NB4 (cell line): Measurements from ENCODE around the gene GALNT18.

Experiments used
- POLR2A ChIP-seq: IDR thresholded peaks from 2 replicates; pipeline ENCODE4 v1.6.1; 2011; ENCODE audit warnings: mild to moderate bottlenecking; ENCODE audit not compliant: insufficient read length; ENCODE audit errors: extremely low read depth
- TF ChIP-seq, protein P1 (sequence below): IDR thresholded peaks from 2 replicates; pipeline ENCODE4 v1.6.1; 2011; ENCODE audit warnings: low read depth, low read length
- TF ChIP-seq, protein P2 (sequence below): IDR thresholded peaks from one replicate; pipeline ENCODE4 v1.5.1; 2012; ENCODE audit warnings: low read depth, low read length

DNA sequence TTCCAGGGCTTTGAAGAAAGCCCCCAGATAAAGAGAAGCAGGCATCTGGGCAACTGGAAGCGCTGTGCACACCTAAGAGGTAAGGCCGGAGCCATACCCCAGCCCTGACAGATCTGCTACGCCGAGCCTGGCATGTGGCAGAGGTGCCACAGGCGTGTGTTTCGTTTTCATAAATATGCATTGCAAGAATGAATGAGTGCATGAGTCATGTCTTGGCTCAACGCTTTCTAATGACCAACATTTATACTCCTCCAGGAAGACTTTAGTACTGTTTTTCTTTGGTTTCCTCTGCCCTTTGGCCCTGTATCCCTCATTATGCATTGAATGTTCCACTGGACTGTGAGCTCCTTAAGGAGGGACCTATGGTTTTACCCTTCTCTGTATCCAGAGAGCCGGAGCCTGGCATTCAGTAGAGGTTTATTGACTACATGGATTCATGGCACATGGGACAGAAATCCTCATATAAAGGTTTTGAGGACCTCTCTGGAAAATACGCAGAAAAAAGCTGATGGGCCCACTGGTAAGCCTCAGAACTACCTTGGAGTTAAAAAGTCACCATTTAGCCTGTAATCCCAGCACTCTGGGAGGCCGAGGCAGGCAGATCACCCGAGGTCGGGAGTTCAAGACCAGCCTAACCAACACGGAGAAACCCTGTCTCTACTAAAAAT lies 229.9 kb downstream of the GALNT18 start:
- TF ChIP-seq, protein P1, sequence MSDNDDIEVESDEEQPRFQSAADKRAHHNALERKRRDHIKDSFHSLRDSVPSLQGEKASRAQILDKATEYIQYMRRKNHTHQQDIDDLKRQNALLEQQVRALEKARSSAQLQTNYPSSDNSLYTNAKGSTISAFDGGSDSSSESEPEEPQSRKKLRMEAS, result no peak
- no peak for TF ChIP-seq POLR2A
- TF ChIP-seq, protein P2, sequence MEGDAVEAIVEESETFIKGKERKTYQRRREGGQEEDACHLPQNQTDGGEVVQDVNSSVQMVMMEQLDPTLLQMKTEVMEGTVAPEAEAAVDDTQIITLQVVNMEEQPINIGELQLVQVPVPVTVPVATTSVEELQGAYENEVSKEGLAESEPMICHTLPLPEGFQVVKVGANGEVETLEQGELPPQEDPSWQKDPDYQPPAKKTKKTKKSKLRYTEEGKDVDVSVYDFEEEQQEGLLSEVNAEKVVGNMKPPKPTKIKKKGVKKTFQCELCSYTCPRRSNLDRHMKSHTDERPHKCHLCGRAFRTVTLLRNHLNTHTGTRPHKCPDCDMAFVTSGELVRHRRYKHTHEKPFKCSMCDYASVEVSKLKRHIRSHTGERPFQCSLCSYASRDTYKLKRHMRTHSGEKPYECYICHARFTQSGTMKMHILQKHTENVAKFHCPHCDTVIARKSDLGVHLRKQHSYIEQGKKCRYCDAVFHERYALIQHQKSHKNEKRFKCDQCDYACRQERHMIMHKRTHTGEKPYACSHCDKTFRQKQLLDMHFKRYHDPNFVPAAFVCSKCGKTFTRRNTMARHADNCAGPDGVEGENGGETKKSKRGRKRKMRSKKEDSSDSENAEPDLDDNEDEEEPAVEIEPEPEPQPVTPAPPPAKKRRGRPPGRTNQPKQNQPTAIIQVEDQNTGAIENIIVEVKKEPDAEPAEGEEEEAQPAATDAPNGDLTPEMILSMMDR, result no peak
